HCT116 (cell line): ENCODE measurements around the gene CNTN2. TPM values are rescaled to one million over a fixed set of nuclear protein-coding genes. Genes with fewer than 3 reads are reported as not detected.

Experiments
- ATAC-seq: fragments of 200-7000 bp; cut with Tn5 transposase; 2 replicates; pipeline ENCODE4 v1.9.1; 2020; ENCODE audit warnings: mild to moderate bottlenecking, moderate library complexity
- BruUV-seq: library from RNA; stranded (reverse); fragments of 400-500 nt; replicated peaks from 2 replicates; lab custom pipeline; 2021; lab: Mats Ljungman, UMichigan
- CTCF ChIA-PET: fragments of 300-600 bp; sonication (Branson Sonifier 250); formaldehyde crosslinking; loops from one replicate; lab custom pipeline; 2021; ENCODE audit warnings: antibody characterized with exemption; lab: Charles Lee
- POLR2A ChIA-PET: fragments of 300-600, 350-600 bp; sonication (Branson Sonifier 250); formaldehyde crosslinking; loops from one replicate; lab custom pipeline; 2021; ENCODE audit warnings: antibody characterized with exemption; lab: Charles Lee
- RAD21 ChIA-PET, 2 experiments: fragments of 300-600 bp; sonication (Branson Sonifier 250); formaldehyde crosslinking; loops; one replicate each; lab custom pipeline; 2023; ENCODE audit warnings: low total read pairs in 2 of 2; ENCODE audit not compliant: uncharacterized antibody in 2 of 2, unreplicated experiment in 2 of 2, low non-redundant PET in 1 of 2; lab: Charles Lee
- DNase-seq: peaks from one replicate; pipeline ENCODE4 v3.0.0-alpha.2; 2010; ENCODE audit warnings: low read depth, low spot score
- H2AFZ ChIP-seq: fragments of 200-600 bp; shearing (Covaris generic), sonication (generic); 2 replicates; pipeline ENCODE4 v1.6.1; 2017; ENCODE audit warnings: low read depth, mixed run types, mixed read lengths, antibody characterized with exemption, low read length; ENCODE audit not compliant: poor library complexity, severe bottlenecking
- H3K27ac ChIP-seq: 2 replicates; pipeline ENCODE4 v1.5.1; 2012; ENCODE audit warnings: low read depth, low read length
- H3K27me3 ChIP-seq: fragments of 200-600 bp; sonication (generic); 2 replicates; pipeline ENCODE4 v1.6.1; 2016; ENCODE audit warnings: mixed run types, low read length, mixed read lengths; ENCODE audit not compliant: insufficient read depth
- H3K36me3 ChIP-seq, 2 experiments: fragments of 200-500 bp in 1 of 2; fragments of 200-600 bp in 1 of 2; sonication (Bioruptor generic) in 1 of 2; sonication (generic) in 1 of 2; 2 replicates each; pipeline versions ENCODE4 v1.5.1 to v1.6.1; 2014 to 2016; ENCODE audit warnings: low read length in 2 of 2, inconsistent platforms in 1 of 2, mixed read lengths in 1 of 2, mixed run types in 1 of 2; ENCODE audit not compliant: insufficient read depth in 2 of 2, control insufficient read depth in 1 of 2
- H3K4me1 ChIP-seq, 2 experiments: fragments of 200-600 bp in 1 of 2; sonication (generic) in 1 of 2; 2 replicates each; pipeline versions ENCODE4 v1.5.1 to v1.6.1; 2012 to 2017; ENCODE audit warnings: low read length in 2 of 2, inconsistent platforms in 1 of 2, mild to moderate bottlenecking in 1 of 2, mixed read lengths in 1 of 2, mixed run types in 1 of 2, moderate library complexity in 1 of 2; ENCODE audit not compliant: insufficient read depth in 2 of 2, control insufficient read depth in 1 of 2
- H3K4me2 ChIP-seq: fragments of 200-600 bp; sonication (generic); 2 replicates; pipeline ENCODE4 v1.6.1; 2017; ENCODE audit warnings: mixed run types, low read length, mixed read lengths
- H3K4me3 ChIP-seq, 2 experiments: fragments of 200-600 bp in 1 of 2; sonication (generic) in 1 of 2; replicated peaks in 1 of 2; 2 replicates each; pipeline ENCODE4 v1.5.1; 2011 to 2016; ENCODE audit warnings: low read length in 2 of 2, control low read depth in 1 of 2, low read depth in 1 of 2, mild to moderate bottlenecking in 1 of 2, mixed read lengths in 1 of 2, mixed run types in 1 of 2
- H3K79me2 ChIP-seq: fragments of 200-600 bp; sonication (generic); 2 replicates; pipeline ENCODE4 v1.6.1; 2017; ENCODE audit warnings: mild to moderate bottlenecking, mixed run types, low read length, moderate library complexity, mixed read lengths; ENCODE audit not compliant: insufficient read depth
- H3K9ac ChIP-seq: fragments of 200-600 bp; sonication (generic); 2 replicates; pipeline ENCODE4 v1.6.1; 2016; ENCODE audit warnings: low read length, mixed read lengths
- H3K9me2 ChIP-seq: fragments of 200-600 bp; sonication (generic), shearing (Covaris generic); 2 replicates; pipeline ENCODE4 v1.6.1; 2017; ENCODE audit warnings: mixed run types, mild to moderate bottlenecking, moderate library complexity; ENCODE audit not compliant: insufficient read depth
- H3K9me3 ChIP-seq, 2 experiments: fragments of 200-500 bp in 1 of 2; fragments of 200-600 bp in 1 of 2; sonication (Bioruptor generic) in 1 of 2; sonication (generic) in 1 of 2; 2 replicates each; pipeline ENCODE4 v1.6.1; 2014 to 2017; ENCODE audit warnings: low read length in 2 of 2, mixed read lengths in 2 of 2, inconsistent platforms in 1 of 2, low read depth in 1 of 2, mild to moderate bottlenecking in 1 of 2, mixed run types in 1 of 2, moderate library complexity in 1 of 2; ENCODE audit not compliant: control insufficient read depth in 1 of 2, insufficient read depth in 1 of 2
- H4K20me1 ChIP-seq: fragments of 200-600 bp; sonication (generic), shearing (Covaris generic); 2 replicates; pipeline ENCODE4 v1.6.1; 2017; ENCODE audit warnings: mixed run types, mild to moderate bottlenecking, moderate library complexity; ENCODE audit not compliant: insufficient read depth
- CTCF ChIP-seq, 3 experiments: fragments of 200-600 bp in 1 of 3; sonication (generic) in 1 of 3; IDR thresholded peaks in 2 of 3; conservative IDR thresholded peaks in 1 of 3; 2 replicates each; pipeline ENCODE4 v1.5.1; 2012 to 2017; ENCODE audit warnings: low read depth in 2 of 3, low read length in 2 of 3, antibody characterized with exemption in 1 of 3, borderline replicate concordance in 1 of 3, control low read depth in 1 of 3, mild to moderate bottlenecking in 1 of 3, mixed read lengths in 1 of 3, mixed run types in 1 of 3, moderate library complexity in 1 of 3; ENCODE audit not compliant: insufficient read depth in 1 of 3
- TCF7L2 ChIP-seq: IDR thresholded peaks from 2 replicates; pipeline ENCODE4 v1.7.0; 2011; ENCODE audit warnings: borderline replicate concordance, inconsistent platforms; ENCODE audit not compliant: insufficient read depth, insufficient read length; ENCODE audit errors: extremely low read depth
- intact Hi-C: fragments of 100-400 bp; cut with micrococcal nuclease; formaldehyde crosslinking; loops from 2 replicates; pipeline ENCODE4 v1.10.0; 2022
- total RNA-seq: library from RNA; stranded (reverse); gene quantifications from one replicate; pipeline ENCODE4 v1.2.1, GENCODE V29; 2021; ENCODE audit not compliant: unreplicated experiment

The CNTN2 gene
- total RNA-seq, 1 experiment from 2014 or later, result 0.15 TPM

GRCh38 chr1:205071801-205072200 is 28.8 kb downstream of the CNTN2 start:
- no peak overlapping the region for H3K9ac ChIP-seq
- no peak for TF ChIP-seq CTCF (IDR thresholded peaks at IDR 0.05 in 2 of 3, conservative IDR thresholded peaks at IDR 0.05 in 1 of 3; ENCODE audit: borderline replicate concordance in 1 of 3, insufficient read depth in 1 of 3, low read depth in 2 of 3, low read length in 2 of 3)
- H3K27me3 ChIP-seq, result no peaks in the 10 kb centered on the region
- BruUV-seq, result no TSS peak
- H3K9me2 ChIP-seq, result no peaks in the 10 kb centered on the region
- DNase-seq, result no peak
- no peaks in the 10 kb centered on the region for H3K9me3 ChIP-seq
- no peaks in the 10 kb centered on the region for H3K36me3 ChIP-seq
- ATAC-seq, result no peak
- RAD21 ChIA-PET, result no interaction called here
- no peaks in the 10 kb centered on the region for H4K20me1 ChIP-seq
- CTCF ChIA-PET, result interaction anchor here (0.6 to 1.4 kb wide), 2 partner anchors 10 kb away, joined by 3 to 8 read pairs; no protein-coding TSS in a partner anchor
- H2AFZ ChIP-seq, result no peak overlapping the region
- no peak overlapping the region for H3K4me2 ChIP-seq
- H3K27ac ChIP-seq, result no peak overlapping the region
- no peaks in the 10 kb centered on the region for H3K79me2 ChIP-seq
- H3K4me3 ChIP-seq, result no peak overlapping the region
- no peaks in the 10 kb centered on the region for H3K4me1 ChIP-seq
- POLR2A ChIA-PET, result no interaction called here
- intact Hi-C loops, result no loop called here

GRCh38 chr1:205072286-205072685 is 29.3 kb downstream of the CNTN2 start:
- Histone ChIP-seq H4K20me1 (no peaks in the 10 kb centered on the region), H3K4me1 (no peaks in the 10 kb centered on the region), H3K27ac (no peak overlapping the region), H3K27me3 (no peaks in the 10 kb centered on the region), H3K9me3 (no peaks in the 10 kb centered on the region), H3K9ac (no peak overlapping the region), H2AFZ (no peak overlapping the region), H3K79me2 (no peaks in the 10 kb centered on the region), H3K4me3 (no peak overlapping the region), H3K36me3 (no peaks in the 10 kb centered on the region), H3K4me2 (no peak overlapping the region), H3K9me2 (no peaks in the 10 kb centered on the region)
- intact Hi-C loops, result no loop called here
- BruUV-seq, result no TSS peak
- ATAC-seq (no peak), DNase-seq (no peak)
- ChIA-PET CTCF (interaction anchor here (0.6 kb wide), 1 partner anchor 11 kb away, joined by 3 read pairs; no protein-coding TSS in a partner anchor), POLR2A (no interaction called here), RAD21 (no interaction called here)
- TF ChIP-seq TCF7L2, result no peak
